GM21390 (cell line): ENCODE measurements around the gene C1QTNF6.
A peak's percentile ranks its signal among the peaks of the same experiment; 100 is the strongest.

Experiments used
- ATAC-seq: cut with Tn5 transposase; IDR thresholded peaks from one replicate; pipeline ENCODE4 v1.9.1; 2021; ENCODE audit not compliant: unreplicated experiment

Gene C1QTNF6

DNA sequence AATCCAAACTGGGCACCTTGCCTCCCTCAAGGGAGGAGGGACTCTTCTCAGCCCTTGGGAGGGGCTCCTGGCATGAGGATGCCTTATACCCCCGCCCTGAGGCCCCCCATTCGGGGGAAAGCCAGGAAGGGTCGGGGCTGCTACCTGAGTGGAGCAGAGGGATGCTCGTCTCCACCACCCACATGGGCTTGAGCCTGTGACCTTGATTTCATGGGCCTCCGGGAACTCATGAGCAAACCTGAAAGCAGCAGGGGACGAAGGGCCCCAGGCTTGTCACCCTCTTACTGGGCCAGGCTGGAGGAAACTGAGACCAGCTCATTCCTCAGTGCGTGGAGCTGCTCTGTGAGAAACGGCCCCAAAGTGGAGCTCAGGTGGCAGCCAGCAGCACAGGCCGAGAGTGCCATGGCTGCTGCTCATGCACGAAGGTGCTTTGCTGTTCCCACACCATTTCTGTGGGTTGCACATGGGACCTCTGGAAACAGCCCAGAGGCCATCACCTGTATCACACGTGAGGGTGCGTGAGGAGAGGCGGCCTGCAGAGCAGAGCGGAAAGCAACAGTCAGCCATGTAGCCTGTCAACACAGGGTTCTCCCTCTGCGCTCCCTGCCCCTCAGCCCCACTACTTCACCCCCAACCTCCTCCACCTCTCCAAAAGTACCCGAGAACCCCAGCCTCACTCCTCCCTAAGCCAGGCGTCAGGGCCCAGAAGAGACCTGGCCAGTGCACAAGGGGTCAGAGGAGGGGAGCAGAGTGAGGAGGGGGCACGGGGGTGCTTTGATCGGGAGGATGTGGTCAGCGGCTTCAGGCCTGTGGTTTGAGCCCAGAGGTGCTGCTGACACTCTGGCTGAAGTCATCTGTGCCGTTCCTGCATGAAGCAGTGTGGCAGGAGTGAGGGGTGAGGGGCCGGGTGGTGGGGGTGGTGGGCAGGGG is 24.2 kb downstream of the C1QTNF6 start:
- peak; percentile 35 for ATAC-seq

GRCh38 chr22:37163096-37163489 is 25.0 kb downstream of the C1QTNF6 start:
- no peak for ATAC-seq

GRCh38 chr22:37162221-37163095 is 25.6 kb downstream of the C1QTNF6 start:
- peak; percentile 49 for ATAC-seq

GRCh38 chr22:37161443-37161842 is 26.6 kb downstream of the C1QTNF6 start:
- ATAC-seq, result no peak

GRCh38 chr22:37160027-37160426 is 28.0 kb downstream of the C1QTNF6 start:
- ATAC-seq, result no peak

DNA sequence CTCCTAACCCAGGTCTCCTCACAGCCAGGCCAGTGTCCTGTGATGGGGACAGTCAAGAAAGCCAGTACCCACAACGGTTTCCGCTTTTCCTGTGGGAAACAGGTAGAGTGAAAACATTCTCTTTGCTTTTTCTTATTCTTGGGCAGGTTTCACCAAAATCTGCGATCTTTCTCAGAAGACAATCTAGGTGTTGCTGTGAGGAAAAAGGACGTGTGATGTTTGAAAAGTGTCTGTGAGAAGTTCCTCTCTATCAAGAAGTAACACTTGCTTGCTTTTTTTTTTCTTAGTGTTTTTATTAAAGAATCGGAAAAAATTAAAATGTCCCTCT is 29.1 kb downstream of the C1QTNF6 start:
- no peak for ATAC-seq

GRCh38 chr22:37157516-37158285 is 30.3 kb downstream of the C1QTNF6 start:
- no peak for ATAC-seq

DNA sequence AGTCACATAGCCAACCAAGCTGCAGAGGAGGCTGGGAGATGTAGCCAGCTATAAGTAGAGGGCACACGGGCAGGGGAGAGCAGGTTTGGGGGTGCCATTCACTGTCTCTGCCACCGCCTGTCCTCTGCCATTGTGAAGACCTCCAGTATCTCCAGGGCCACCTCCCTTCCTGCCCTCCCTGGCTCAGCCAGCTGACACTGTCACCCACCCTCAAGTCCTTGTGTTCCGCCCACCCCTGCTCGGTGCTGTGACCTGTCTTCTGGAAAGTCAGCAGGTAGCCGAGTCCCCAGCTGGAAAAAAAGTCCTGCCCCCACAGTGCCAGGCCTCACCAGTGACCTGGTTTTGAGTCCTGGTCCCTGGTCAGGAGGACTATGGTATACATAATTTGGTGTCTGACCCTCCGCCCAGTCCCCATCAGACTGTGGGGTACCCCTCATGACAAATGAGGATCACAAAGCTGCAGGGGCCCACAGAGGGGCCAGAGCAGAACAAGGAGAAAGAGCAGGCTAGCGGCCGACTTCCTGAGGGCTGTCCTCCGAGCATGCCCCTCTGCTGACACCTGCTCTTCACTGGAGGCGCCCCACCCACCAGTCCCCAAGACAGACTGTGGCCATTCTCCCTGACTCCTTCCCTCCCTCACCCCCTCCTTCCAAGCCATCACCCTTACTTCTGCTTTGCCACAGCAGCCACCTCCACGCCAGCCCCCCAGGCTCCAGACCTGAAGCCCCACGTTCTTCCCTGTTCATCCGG is 31.2 kb downstream of the C1QTNF6 start:
- no peak for ATAC-seq

DNA sequence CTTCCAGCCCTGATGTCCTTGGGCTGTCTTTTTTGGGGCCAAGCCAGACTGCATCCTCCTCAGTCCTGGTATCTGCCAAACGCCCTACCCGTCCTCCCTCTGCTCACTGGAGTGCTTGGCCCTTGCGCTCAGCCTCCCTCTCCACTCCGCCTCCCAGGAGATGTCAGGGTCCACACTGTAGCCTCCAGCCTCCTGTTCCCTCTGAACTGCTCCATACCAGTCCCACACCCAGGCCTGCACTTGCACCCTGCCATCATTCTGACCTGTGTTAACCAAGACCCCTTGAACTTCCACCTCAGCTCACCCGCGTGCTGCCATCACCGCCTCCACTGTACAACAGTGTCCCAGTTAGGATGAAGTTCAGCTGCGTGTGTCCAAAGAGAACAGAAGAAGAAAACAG is 32.1 kb downstream of the C1QTNF6 start:
- ATAC-seq, result no peak

DNA sequence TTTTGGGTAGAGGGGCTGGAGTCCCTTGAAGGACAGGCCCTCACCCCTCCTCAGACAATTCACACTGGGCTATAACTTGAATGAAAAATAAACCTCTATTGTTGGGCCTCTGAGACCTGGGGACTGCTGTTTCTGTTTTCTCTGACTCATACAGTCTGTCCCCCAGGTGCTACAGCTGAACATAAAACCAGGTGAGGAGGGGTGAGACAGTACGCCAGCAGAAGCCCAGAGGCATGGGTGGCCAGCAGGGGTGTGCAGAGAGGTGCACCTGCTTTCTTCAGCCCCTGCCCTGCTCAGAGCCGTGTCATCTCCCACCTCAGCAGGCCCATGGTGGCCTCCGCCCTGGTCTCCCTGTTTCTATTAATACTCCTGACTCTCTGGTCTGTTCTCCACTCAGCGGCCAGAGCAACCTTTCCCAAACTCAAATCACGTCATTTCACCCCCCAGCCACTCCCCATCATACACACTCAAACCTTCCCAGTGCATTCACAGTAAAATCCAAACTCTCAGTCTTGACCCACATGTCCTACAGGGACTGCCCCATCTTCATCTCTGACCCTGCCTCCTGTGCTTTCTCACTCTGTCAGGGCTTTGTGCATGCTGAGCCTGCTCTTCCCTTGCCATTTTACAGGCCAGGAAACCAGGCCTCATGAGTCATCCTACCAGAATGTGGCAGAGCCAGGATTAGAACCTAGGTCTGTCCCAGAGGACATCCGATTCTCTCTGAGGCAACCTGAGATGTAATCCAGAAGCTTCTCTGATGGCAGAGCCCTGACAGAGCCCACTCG is 32.9 kb downstream of the C1QTNF6 start:
- ATAC-seq, result no peak

DNA sequence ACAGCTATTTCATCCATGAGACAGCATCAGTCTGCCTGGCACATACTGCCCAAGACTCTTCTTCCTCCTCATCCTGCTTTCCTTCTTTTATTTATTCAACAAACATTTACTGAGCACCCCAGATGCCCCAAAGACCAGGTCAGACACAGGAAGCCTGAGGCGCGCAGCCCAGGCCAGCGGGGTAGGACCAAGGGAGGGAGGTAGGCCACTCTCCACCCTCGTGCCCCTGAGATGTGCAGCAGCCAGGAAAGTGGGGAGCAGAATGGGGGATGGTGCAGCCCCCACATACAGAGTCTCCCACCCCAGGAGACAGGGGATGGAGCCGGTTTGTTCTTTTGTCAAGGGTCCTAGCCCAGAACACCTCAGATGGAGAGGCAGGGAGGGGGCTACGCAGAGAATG is 34.1 kb downstream of the C1QTNF6 start:
- ATAC-seq, result no peak

DNA sequence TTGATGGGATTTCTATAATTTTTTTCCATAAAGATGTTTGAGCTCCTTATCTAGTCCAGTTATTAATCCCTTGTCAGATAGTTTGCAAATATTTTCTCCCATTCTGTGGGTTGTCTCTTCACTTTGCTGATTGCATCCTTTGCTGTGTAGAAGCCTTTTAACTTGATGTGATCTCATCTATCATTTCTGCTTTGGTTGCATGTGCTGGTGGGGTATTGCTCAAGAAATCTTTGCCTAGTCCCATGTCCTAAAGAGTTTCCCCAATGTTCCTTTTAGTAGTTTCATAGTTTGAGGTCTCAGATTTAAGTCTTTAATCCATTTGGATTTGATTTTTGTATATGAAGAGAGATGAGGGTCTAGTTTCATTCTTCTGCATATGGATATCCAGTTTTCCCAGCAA is 36.6 kb downstream of the C1QTNF6 start:
- ATAC-seq, result no peak

GRCh38 chr22:37150701-37151100 is 37.3 kb downstream of the C1QTNF6 start:
- no peak for ATAC-seq

- peak; percentile 8 for ATAC-seq
Observed at GRCh38 chr22:37148742-37149665, 39.0 kb downstream of the C1QTNF6 start.

DNA sequence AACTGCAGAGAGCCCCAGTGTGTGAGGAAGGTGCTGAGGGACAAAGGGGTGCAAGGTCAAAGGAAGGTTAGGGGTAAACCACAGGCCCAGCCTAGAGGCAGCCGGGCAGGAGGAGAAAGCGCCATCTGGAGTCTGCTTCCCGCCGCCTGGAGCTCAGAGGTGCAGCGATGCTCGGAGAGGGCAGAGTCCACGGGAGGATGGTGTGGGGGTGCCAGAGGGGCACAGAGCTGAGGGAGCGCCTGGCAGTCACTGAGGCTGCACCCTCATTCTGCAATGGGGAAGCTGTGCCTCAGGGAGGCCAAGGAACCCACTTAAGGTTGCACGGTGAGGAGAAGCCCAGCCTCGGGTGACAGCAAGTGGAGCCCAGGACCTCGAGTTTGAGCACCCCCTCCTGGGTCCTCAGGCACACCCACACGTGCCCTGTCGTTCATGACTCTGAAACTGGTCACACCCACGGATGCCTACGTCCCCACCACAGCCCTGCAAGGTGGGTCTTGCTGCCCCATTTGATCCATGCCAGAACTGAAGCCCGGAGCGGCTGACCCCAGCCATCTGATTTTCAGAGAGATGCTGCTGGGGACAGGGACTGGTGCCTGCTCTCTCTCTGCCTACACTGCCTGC is 39.9 kb downstream of the C1QTNF6 start:
- ATAC-seq, result no peak

DNA sequence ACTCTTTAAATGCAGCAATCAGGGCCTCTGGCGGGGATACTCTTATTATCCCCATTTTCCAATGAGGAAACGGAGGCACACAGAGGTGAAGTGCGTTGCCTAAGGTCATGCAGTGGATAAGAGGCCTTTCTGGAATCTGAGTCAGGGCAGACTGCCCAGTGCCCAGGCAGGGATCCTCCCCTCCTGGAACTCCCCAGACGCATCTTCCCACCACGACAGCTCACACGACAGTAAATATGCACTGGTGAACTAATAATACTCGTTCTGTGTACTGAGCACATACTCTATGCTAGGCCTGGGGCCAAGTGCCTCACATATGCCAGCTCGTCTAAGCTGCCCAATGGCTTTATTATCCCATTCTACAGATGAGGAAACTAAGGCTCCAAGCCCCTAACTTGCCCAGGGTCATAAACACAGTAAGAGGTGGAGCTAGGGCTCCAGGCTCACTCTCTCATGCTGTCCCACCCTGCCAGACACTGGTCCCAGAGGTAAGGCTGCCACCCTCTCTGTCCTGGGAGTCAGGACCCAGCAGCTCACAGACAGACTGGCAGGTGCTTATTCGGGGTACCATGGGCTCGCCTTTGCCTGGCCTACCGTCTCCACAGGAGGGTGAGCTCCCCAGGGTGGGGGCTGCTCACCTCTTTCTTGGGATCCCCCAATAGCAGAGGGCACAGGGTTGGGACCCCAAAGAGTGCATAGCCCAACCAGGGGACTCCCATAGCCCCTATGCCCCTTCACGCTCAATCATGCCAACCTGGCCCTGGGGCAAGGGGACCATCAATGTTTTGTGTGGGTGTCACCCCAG is 40.7 kb downstream of the C1QTNF6 start:
- no peak for ATAC-seq

DNA sequence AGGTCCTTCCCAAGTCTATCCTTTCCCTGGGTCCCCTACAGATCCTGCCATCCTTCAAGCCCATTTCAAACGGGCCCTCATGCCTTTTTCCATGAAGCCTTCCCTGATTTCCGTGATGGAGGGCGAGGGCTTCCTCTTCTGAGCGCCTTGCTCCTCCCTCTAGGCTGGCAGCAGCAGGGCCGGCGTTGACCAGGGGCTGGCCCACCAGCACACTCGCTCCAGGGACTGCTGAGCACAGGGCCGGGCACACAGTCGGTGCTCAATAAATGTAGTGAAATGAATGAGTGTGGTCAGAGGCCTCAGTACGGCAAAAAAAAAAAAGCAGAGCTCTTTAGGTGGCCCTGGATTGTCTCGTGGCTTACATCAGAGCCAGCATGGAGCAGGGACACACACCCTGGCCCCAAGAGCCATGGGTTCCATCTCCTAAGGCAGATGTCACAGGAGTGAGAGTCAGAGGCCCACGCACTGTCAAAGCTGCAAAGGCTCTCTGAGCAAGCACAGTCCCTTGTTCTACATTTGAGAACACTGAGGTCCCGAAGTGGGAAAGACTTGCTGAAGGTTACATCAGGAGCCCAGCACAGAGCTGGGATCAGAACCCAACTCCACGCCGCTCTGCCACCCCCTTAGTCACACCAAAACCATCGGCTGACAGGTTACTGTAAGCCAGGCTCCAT is 41.4 kb downstream of the C1QTNF6 start:
- no peak for ATAC-seq
